MCF 10A (cell line): ENCODE data around the gene ETV3. TPM values are rescaled to one million over a fixed set of nuclear protein-coding genes. Genes with fewer than 3 reads are reported as not detected.

ENCODE experiments used
- BruUV-seq: library from RNA; stranded (reverse); fragments of 400-500 nt; replicated peaks from 2 replicates; lab custom pipeline; 2021; lab: Mats Ljungman, UMichigan
- CTCF ChIA-PET: fragments of 300-600 bp; sonication (Branson Sonifier 250); formaldehyde crosslinking; extraction: SDS; loops from one replicate; lab custom pipeline; 2021; ENCODE audit warnings: antibody characterized with exemption, inconsistent platforms; lab: Yijun Ruan, JAX
- POLR2A ChIA-PET: fragments of 300-600, 350-650 bp; sonication (Branson Sonifier 250); formaldehyde crosslinking; extraction: SDS; loops from one replicate; lab custom pipeline; 2020; ENCODE audit warnings: antibody characterized with exemption, inconsistent platforms; lab: Yijun Ruan, JAX
- DNase-seq: peaks from one replicate; pipeline ENCODE4 v3.0.0-alpha.2; 2018; ENCODE audit not compliant: unreplicated experiment
- H3K27ac Mint-ChIP-seq: one replicate; pipeline ENCODE4 v1.8.0; 2022; ENCODE audit warnings: mild to moderate bottlenecking, low read depth, mixed read lengths; ENCODE audit not compliant: unreplicated experiment
- H3K27me3 Mint-ChIP-seq: one replicate; pipeline ENCODE4 v1.8.0; 2022; ENCODE audit warnings: mixed read lengths; ENCODE audit not compliant: insufficient read depth, unreplicated experiment
- H3K36me3 Mint-ChIP-seq: one replicate; pipeline ENCODE4 v1.8.0; 2022; ENCODE audit warnings: mild to moderate bottlenecking, moderate library complexity, mixed read lengths; ENCODE audit not compliant: insufficient read depth, unreplicated experiment
- H3K4me1 Mint-ChIP-seq: one replicate; pipeline ENCODE4 v1.8.0; 2022; ENCODE audit warnings: mixed read lengths; ENCODE audit not compliant: insufficient read depth, unreplicated experiment
- H3K4me3 Mint-ChIP-seq: one replicate; pipeline ENCODE4 v1.8.0; 2022; ENCODE audit warnings: mild to moderate bottlenecking, moderate library complexity, mixed read lengths; ENCODE audit not compliant: unreplicated experiment
- H3K9me3 Mint-ChIP-seq: one replicate; pipeline ENCODE4 v1.8.0; 2022; ENCODE audit warnings: mixed read lengths; ENCODE audit not compliant: unreplicated experiment
- CTCF ChIP-seq: fragments of 200-600 bp; IDR thresholded peaks from one replicate; pipeline ENCODE4 v1.8.0; 2022; ENCODE audit warnings: antibody characterized with exemption, mild to moderate bottlenecking; ENCODE audit not compliant: unreplicated experiment
- intact Hi-C: fragments of 100-400 bp; cut with micrococcal nuclease; formaldehyde crosslinking; loops from 2 replicates; pipeline ENCODE4 v1.14.1; 2022
- total RNA-seq: library from RNA; stranded (reverse); gene quantifications from 2 replicates; pipeline ENCODE4 v1.2.3, GENCODE V29; 2022

The ETV3 gene
- total RNA-seq, 1 experiment from 2014 or later: 28.6 TPM

- POLR2A ChIA-PET: interaction anchor here (0.7 to 5.9 kb wide), 9 partner anchors 8 to 93 kb away, joined by 3 to 64 read pairs (median 4); no protein-coding TSS in a partner anchor
- Mint-ChIP-seq H3K9me3 (no peaks in the 10 kb centered on the region), H3K36me3 (peaks cover 22% of the 10 kb centered on the region), H3K4me1 (peaks cover 28% of the 10 kb centered on the region), H3K4me3 (peak overlapping the region; percentile 79), H3K27me3 (no peaks in the 10 kb centered on the region), H3K27ac (peak overlapping the region; percentile 76)
- intact Hi-C loops: loop anchor here (5.0 kb wide), 1 partner anchor 47 kb away; no protein-coding TSS in a partner anchor
- no peak for DNase-seq
- no peak for TF ChIP-seq CTCF
- CTCF ChIA-PET: interaction anchor here (0.6 to 19.9 kb wide), 8 partner anchors 8 to 413 kb away, joined by 3 to 419 read pairs (median 3); no protein-coding TSS in a partner anchor
- BruUV-seq: no TSS peak
Observed at GRCh38 chr1:157139052-157139715, 989 bp upstream of the ETV3 start.

GRCh38 chr1:157137408-157138219 is 581 bp downstream of the ETV3 start:
- ChIA-PET CTCF (interaction anchor here (0.6 to 19.9 kb wide), 10 partner anchors 8 to 1939 kb away, joined by 3 to 419 read pairs (median 6); partner anchors contain the start of gene AIM2), POLR2A (interaction anchor here (0.6 to 5.9 kb wide), 14 partner anchors 10 to 1335 kb away, joined by 3 to 64 read pairs (median 4); partner anchors contain the start of gene ARHGEF11)
- BruUV-seq: TSS peak; percentile 36
- Mint-ChIP-seq H3K9me3 (no peaks in the 10 kb centered on the region), H3K36me3 (peaks cover 37% of the 10 kb centered on the region), H3K27me3 (no peaks in the 10 kb centered on the region), H3K4me1 (peaks cover 37% of the 10 kb centered on the region), H3K4me3 (peak overlapping the region; percentile 79), H3K27ac (peak overlapping the region; percentile 76)
- intact Hi-C loops: loop anchor here (1.0 to 5.0 kb wide), 2 partner anchors 19 to 45 kb away; no protein-coding TSS in a partner anchor
- DNase-seq: peak; percentile 21
- TF ChIP-seq CTCF: no peak

GRCh38 chr1:157137046-157137407 is 1.2 kb downstream of the ETV3 start:
- no peaks in the 10 kb centered on the region for H3K9me3 Mint-ChIP-seq
- intact Hi-C loops: loop anchor here (5.0 kb wide), 1 partner anchor 45 kb away; no protein-coding TSS in a partner anchor
- peak; percentile 18 for DNase-seq
- H3K36me3 Mint-ChIP-seq: peaks cover 43% of the 10 kb centered on the region
- BruUV-seq: no TSS peak
- peak overlapping the region; percentile 79 for H3K4me3 Mint-ChIP-seq
- no peak for TF ChIP-seq CTCF
- ChIA-PET POLR2A (interaction anchor here (0.6 to 5.9 kb wide), 12 partner anchors 10 to 860 kb away, joined by 3 to 64 read pairs (median 4); partner anchors contain the start of gene ARHGEF11), CTCF (interaction anchor here (0.6 to 19.9 kb wide), 9 partner anchors 8 to 348 kb away, joined by 3 to 419 read pairs (median 6); no protein-coding TSS in a partner anchor)
- peak overlapping the region; percentile 76 for H3K27ac Mint-ChIP-seq
- peaks cover 43% of the 10 kb centered on the region for H3K4me1 Mint-ChIP-seq
- no peaks in the 10 kb centered on the region for H3K27me3 Mint-ChIP-seq
